HCT116 (cell line): ENCODE results near the gene RFX3. TPM values are rescaled to one million over a fixed set of nuclear protein-coding genes. Genes with fewer than 3 reads are reported as not detected.

Source experiments
- ATAC-seq: fragments of 200-7000 bp; cut with Tn5 transposase; 2 replicates; pipeline ENCODE4 v1.9.1; 2020; ENCODE audit warnings: mild to moderate bottlenecking, moderate library complexity
- BruUV-seq: library from RNA; stranded (reverse); fragments of 400-500 nt; replicated peaks from 2 replicates; lab custom pipeline; 2021; lab: Mats Ljungman, UMichigan
- CTCF ChIA-PET: fragments of 300-600 bp; sonication (Branson Sonifier 250); formaldehyde crosslinking; loops from one replicate; lab custom pipeline; 2021; ENCODE audit warnings: antibody characterized with exemption; lab: Charles Lee
- POLR2A ChIA-PET: fragments of 300-600, 350-600 bp; sonication (Branson Sonifier 250); formaldehyde crosslinking; loops from one replicate; lab custom pipeline; 2021; ENCODE audit warnings: antibody characterized with exemption; lab: Charles Lee
- RAD21 ChIA-PET, 2 experiments: fragments of 300-600 bp; sonication (Branson Sonifier 250); formaldehyde crosslinking; loops; one replicate each; lab custom pipeline; 2023; ENCODE audit warnings: low total read pairs in 2 of 2; ENCODE audit not compliant: uncharacterized antibody in 2 of 2, unreplicated experiment in 2 of 2, low non-redundant PET in 1 of 2; lab: Charles Lee
- DNase-seq: peaks from one replicate; pipeline ENCODE4 v3.0.0-alpha.2; 2010; ENCODE audit warnings: low read depth, low spot score
- H2AFZ ChIP-seq: fragments of 200-600 bp; shearing (Covaris generic), sonication (generic); 2 replicates; pipeline ENCODE4 v1.6.1; 2017; ENCODE audit warnings: low read depth, mixed run types, mixed read lengths, antibody characterized with exemption, low read length; ENCODE audit not compliant: poor library complexity, severe bottlenecking
- H3K27ac ChIP-seq: 2 replicates; pipeline ENCODE4 v1.5.1; 2012; ENCODE audit warnings: low read depth, low read length
- H3K27me3 ChIP-seq: fragments of 200-600 bp; sonication (generic); 2 replicates; pipeline ENCODE4 v1.6.1; 2016; ENCODE audit warnings: mixed run types, low read length, mixed read lengths; ENCODE audit not compliant: insufficient read depth
- H3K36me3 ChIP-seq, 2 experiments: fragments of 200-500 bp in 1 of 2; fragments of 200-600 bp in 1 of 2; sonication (Bioruptor generic) in 1 of 2; sonication (generic) in 1 of 2; 2 replicates each; pipeline versions ENCODE4 v1.5.1 to v1.6.1; 2014 to 2016; ENCODE audit warnings: low read length in 2 of 2, inconsistent platforms in 1 of 2, mixed read lengths in 1 of 2, mixed run types in 1 of 2; ENCODE audit not compliant: insufficient read depth in 2 of 2, control insufficient read depth in 1 of 2
- H3K4me1 ChIP-seq, 2 experiments: fragments of 200-600 bp in 1 of 2; sonication (generic) in 1 of 2; 2 replicates each; pipeline versions ENCODE4 v1.5.1 to v1.6.1; 2012 to 2017; ENCODE audit warnings: low read length in 2 of 2, inconsistent platforms in 1 of 2, mild to moderate bottlenecking in 1 of 2, mixed read lengths in 1 of 2, mixed run types in 1 of 2, moderate library complexity in 1 of 2; ENCODE audit not compliant: insufficient read depth in 2 of 2, control insufficient read depth in 1 of 2
- H3K4me2 ChIP-seq: fragments of 200-600 bp; sonication (generic); 2 replicates; pipeline ENCODE4 v1.6.1; 2017; ENCODE audit warnings: mixed run types, low read length, mixed read lengths
- H3K4me3 ChIP-seq, 2 experiments: fragments of 200-600 bp in 1 of 2; sonication (generic) in 1 of 2; replicated peaks in 1 of 2; 2 replicates each; pipeline ENCODE4 v1.5.1; 2011 to 2016; ENCODE audit warnings: low read length in 2 of 2, control low read depth in 1 of 2, low read depth in 1 of 2, mild to moderate bottlenecking in 1 of 2, mixed read lengths in 1 of 2, mixed run types in 1 of 2
- H3K79me2 ChIP-seq: fragments of 200-600 bp; sonication (generic); 2 replicates; pipeline ENCODE4 v1.6.1; 2017; ENCODE audit warnings: mild to moderate bottlenecking, mixed run types, low read length, moderate library complexity, mixed read lengths; ENCODE audit not compliant: insufficient read depth
- H3K9ac ChIP-seq: fragments of 200-600 bp; sonication (generic); 2 replicates; pipeline ENCODE4 v1.6.1; 2016; ENCODE audit warnings: low read length, mixed read lengths
- H3K9me2 ChIP-seq: fragments of 200-600 bp; sonication (generic), shearing (Covaris generic); 2 replicates; pipeline ENCODE4 v1.6.1; 2017; ENCODE audit warnings: mixed run types, mild to moderate bottlenecking, moderate library complexity; ENCODE audit not compliant: insufficient read depth
- H3K9me3 ChIP-seq, 2 experiments: fragments of 200-500 bp in 1 of 2; fragments of 200-600 bp in 1 of 2; sonication (Bioruptor generic) in 1 of 2; sonication (generic) in 1 of 2; 2 replicates each; pipeline ENCODE4 v1.6.1; 2014 to 2017; ENCODE audit warnings: low read length in 2 of 2, mixed read lengths in 2 of 2, inconsistent platforms in 1 of 2, low read depth in 1 of 2, mild to moderate bottlenecking in 1 of 2, mixed run types in 1 of 2, moderate library complexity in 1 of 2; ENCODE audit not compliant: control insufficient read depth in 1 of 2, insufficient read depth in 1 of 2
- H4K20me1 ChIP-seq: fragments of 200-600 bp; sonication (generic), shearing (Covaris generic); 2 replicates; pipeline ENCODE4 v1.6.1; 2017; ENCODE audit warnings: mixed run types, mild to moderate bottlenecking, moderate library complexity; ENCODE audit not compliant: insufficient read depth
- CBX3 ChIP-seq: IDR thresholded peaks from 2 replicates; pipeline ENCODE4 v1.6.1; 2012; ENCODE audit warnings: low read depth
- CEBPB ChIP-seq: IDR thresholded peaks from 2 replicates; pipeline ENCODE4 v1.6.1; 2012; ENCODE audit warnings: low read depth
- ELF1 ChIP-seq: IDR thresholded peaks from 2 replicates; pipeline ENCODE4 v1.6.1; 2012; ENCODE audit warnings: low read depth, borderline replicate concordance
- EZH2phosphoT487 ChIP-seq: fragments of 200-600 bp; IDR thresholded peaks from 2 replicates; pipeline ENCODE4 v1.6.1; 2018; ENCODE audit warnings: antibody characterized with exemption, borderline replicate concordance
- FOSL1 ChIP-seq: IDR thresholded peaks from 2 replicates; pipeline ENCODE4 v1.6.1; 2012; ENCODE audit warnings: low read depth
- POLR2A ChIP-seq: IDR thresholded peaks from 2 replicates; pipeline ENCODE4 v1.7.0; 2011; ENCODE audit warnings: borderline replicate concordance; ENCODE audit not compliant: insufficient read depth, insufficient read length; ENCODE audit errors: extremely low read depth
- POLR2AphosphoS5 ChIP-seq: IDR thresholded peaks from 2 replicates; pipeline ENCODE4 v1.6.1; 2011; ENCODE audit warnings: mild to moderate bottlenecking, low read depth, low read length, moderate library complexity
- SP1 ChIP-seq: IDR thresholded peaks from 2 replicates; pipeline ENCODE4 v1.6.1; 2012; ENCODE audit warnings: low read depth
- SRF ChIP-seq: IDR thresholded peaks from 2 replicates; pipeline ENCODE4 v1.6.1; 2012; ENCODE audit warnings: low read depth
- TCF7L2 ChIP-seq: IDR thresholded peaks from 2 replicates; pipeline ENCODE4 v1.7.0; 2011; ENCODE audit warnings: borderline replicate concordance, inconsistent platforms; ENCODE audit not compliant: insufficient read depth, insufficient read length; ENCODE audit errors: extremely low read depth
- YY1 ChIP-seq: IDR thresholded peaks from 2 replicates; pipeline ENCODE4 v1.6.1; 2011; ENCODE audit warnings: low read length, low read depth, moderate library complexity, mild to moderate bottlenecking; ENCODE audit not compliant: insufficient replicate concordance; ENCODE audit errors: extremely low read depth
- ZFX ChIP-seq: fragments of 450-650 bp; IDR thresholded peaks from 2 replicates; pipeline ENCODE4 v1.6.1; 2017
- ZNF274 ChIP-seq: fragments of 200-500 bp; sonication (Bioruptor generic); IDR thresholded peaks from 2 replicates; pipeline ENCODE4 v1.6.1; 2014; ENCODE audit warnings: mild to moderate bottlenecking, low read depth, low read length, inconsistent platforms
- intact Hi-C: fragments of 100-400 bp; cut with micrococcal nuclease; formaldehyde crosslinking; loops from 2 replicates; pipeline ENCODE4 v1.10.0; 2022
- total RNA-seq: library from RNA; stranded (reverse); gene quantifications from one replicate; pipeline ENCODE4 v1.2.1, GENCODE V29; 2021; ENCODE audit not compliant: unreplicated experiment

RFX3 gene
- total RNA-seq, 1 experiment from 2014 or later = 11.8 TPM

DNA sequence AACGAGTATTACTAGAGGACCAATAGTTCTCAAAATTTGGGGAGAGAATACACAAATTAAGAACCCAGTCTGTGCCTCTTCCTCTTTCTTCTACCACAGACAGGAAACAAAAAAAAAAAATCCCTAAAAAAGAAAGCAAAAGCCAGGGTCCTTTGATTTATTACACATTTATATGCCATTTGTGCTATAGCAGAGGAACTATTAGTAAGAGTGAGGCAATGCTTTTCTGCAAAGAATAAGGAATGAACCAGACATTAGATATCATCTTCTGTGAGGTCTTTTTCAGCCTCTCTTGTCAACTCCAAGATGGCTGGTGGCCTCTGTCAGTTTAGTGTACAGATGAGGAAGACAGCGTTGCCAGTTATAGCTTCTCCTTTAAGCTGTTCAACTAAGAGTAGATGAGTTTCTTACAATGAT is 127.6 kb downstream of the RFX3 start:
- no TSS peak for BruUV-seq

DNA sequence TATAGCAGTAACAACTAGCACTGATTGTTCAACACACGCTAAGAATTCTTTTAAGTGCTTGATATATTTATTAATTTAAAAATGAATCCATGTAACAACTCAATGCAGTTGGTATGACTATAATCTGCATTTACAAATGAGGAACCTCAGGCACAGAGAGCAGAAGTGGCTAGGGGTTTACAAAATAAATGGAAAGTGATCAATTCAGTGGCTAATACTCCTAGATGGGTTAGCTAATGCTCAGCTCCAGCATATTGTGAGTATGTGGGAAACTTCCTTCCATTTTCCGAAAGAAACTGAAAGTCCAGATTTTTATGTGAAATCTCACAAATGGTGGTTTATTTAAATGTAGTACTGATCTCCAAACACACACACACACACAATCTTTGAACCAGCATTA is 128.0 kb downstream of the RFX3 start:
- no TSS peak for BruUV-seq
- DNase-seq = no peak

More for the DNA sequence above, 127.6 kb downstream of the RFX3 start:
- H3K27me3 ChIP-seq = no peaks in the 10 kb centered on the region
- no peaks in the 10 kb centered on the region for H3K9me2 ChIP-seq
- RAD21 ChIA-PET = no interaction called here
- H3K9me3 ChIP-seq = no peaks in the 10 kb centered on the region
- DNase-seq (no peak), ATAC-seq (no peak)
- no peaks in the 10 kb centered on the region for H4K20me1 ChIP-seq
- CTCF ChIA-PET = no interaction called here
- intact Hi-C loops = no loop called here
- TF ChIP-seq SP1 (no peak), POLR2AphosphoS5 (no peak), ZFX (no peak), EZH2phosphoT487 (no peak), POLR2A (no peak), CEBPB (no peak), ZNF274 (no peak), TCF7L2 (no peak), SRF (no peak)
- no peak overlapping the region for H3K27ac ChIP-seq
- H3K79me2 ChIP-seq = no peaks in the 10 kb centered on the region
- no peak overlapping the region for H3K4me3 ChIP-seq
- H3K9ac ChIP-seq = no peak overlapping the region
- no peaks in the 10 kb centered on the region for H3K36me3 ChIP-seq
- no peak overlapping the region for H3K4me2 ChIP-seq
- H3K4me1 ChIP-seq = peaks cover 0 to 11% of the 10 kb centered on the region in 2 experiments; a peak in 1 of 4 replicates
- H2AFZ ChIP-seq = no peak overlapping the region
- POLR2A ChIA-PET = no interaction called here

More for the DNA sequence above, 128.0 kb downstream of the RFX3 start:
- Histone ChIP-seq H3K9ac (no peak overlapping the region), H3K9me2 (no peaks in the 10 kb centered on the region), H3K36me3 (no peaks in the 10 kb centered on the region), H3K27ac (no peak overlapping the region), H3K79me2 (no peaks in the 10 kb centered on the region), H2AFZ (no peak overlapping the region), H3K4me2 (no peak overlapping the region), H3K4me3 (no peak overlapping the region), H3K9me3 (no peaks in the 10 kb centered on the region), H3K27me3 (no peaks in the 10 kb centered on the region), H3K4me1 (peaks cover 0 to 11% of the 10 kb centered on the region in 2 experiments; a peak in 1 of 4 replicates), H4K20me1 (no peaks in the 10 kb centered on the region)
- no peak for ATAC-seq
- TF ChIP-seq FOSL1 = no peak
- no peak for TF ChIP-seq CBX3
- no peak for TF ChIP-seq ZFX
- TF ChIP-seq TCF7L2 = no peak
- TF ChIP-seq ZNF274 = no peak
- TF ChIP-seq YY1 = no peak
- no peak for TF ChIP-seq CEBPB
- no peak for TF ChIP-seq ELF1
- RAD21 ChIA-PET = no interaction called here
- intact Hi-C loops = no loop called here
- POLR2A ChIA-PET = no interaction called here
- CTCF ChIA-PET = no interaction called here
